ENCODE results near the gene GPAT3.

The GPAT3 gene

GRCh38 chr4:83605744-83606172 lies 69.8 kb downstream of the GPAT3 start:
- H2AFZ ChIP-seq (ENCODE audit: insufficient read depth, low read length, poor library complexity): no peak overlapping the region
- H3K14ac ChIP-seq (ENCODE audit: low read length): no peak overlapping the region
- no peak overlapping the region for H3K4me2 ChIP-seq (ENCODE audit: low read length)
- H4K91ac ChIP-seq (ENCODE audit: low read depth, low read length): no peak overlapping the region
- H3K27me3 ChIP-seq (ENCODE audit: insufficient read depth, low read length): no peaks in the 10 kb centered on the region
- no CpG with 5 or more reads among the region's 3 CpGs for WGBS (ENCODE audit: extremely low coverage, insufficient coverage, insufficient read length)
- no peaks in the 10 kb centered on the region for H3K4me1 ChIP-seq (ENCODE audit: control insufficient read depth in 1 of 2, insufficient read depth in 2 of 2, low read length in 2 of 2)
- no peak overlapping the region for H2BK120ac ChIP-seq (ENCODE audit: insufficient read depth, low read length, poor library complexity)
- H3K36me3 ChIP-seq (ENCODE audit: control insufficient read depth in 1 of 2, insufficient read depth in 2 of 2, low read length in 2 of 2): no peaks in the 10 kb centered on the region
- no peak overlapping the region for H3K23ac ChIP-seq (ENCODE audit: low read length)
- H3K79me1 ChIP-seq (ENCODE audit: low read length): no peaks in the 10 kb centered on the region
- H3K18ac ChIP-seq (ENCODE audit: low read length): no peak overlapping the region
- no peak overlapping the region for H4K12ac ChIP-seq (ENCODE audit: low read depth, low read length)
- H3K9me3 ChIP-seq (ENCODE audit: insufficient read depth, low read depth, low read length): no peaks in the 10 kb centered on the region
- no peaks in the 10 kb centered on the region for H3K79me2 ChIP-seq (ENCODE audit: control insufficient read depth, insufficient read depth, low read length, poor library complexity)
- no peak overlapping the region for H2AK5ac ChIP-seq (ENCODE audit: low read length)
- H4K8ac ChIP-seq (ENCODE audit: low read depth, low read length): no peak overlapping the region
- no peak overlapping the region for H2BK5ac ChIP-seq (ENCODE audit: low read depth, low read length, poor library complexity)
- no peak overlapping the region for H3K27ac ChIP-seq (ENCODE audit: low read depth, low read length)
- no peak overlapping the region for H3K4me3 ChIP-seq (ENCODE audit: low read depth, low read length)
- no peak for DNase-seq
- no peak overlapping the region for H2BK12ac ChIP-seq (ENCODE audit: low read length)
- H3K4ac ChIP-seq (ENCODE audit: low read depth, low read length): no peak overlapping the region
- no peak overlapping the region for H3K9ac ChIP-seq (ENCODE audit: low read length)

GRCh38 chr4:83606460-83606859 lies 70.6 kb downstream of the GPAT3 start:
- H4K8ac ChIP-seq (ENCODE audit: low read depth, low read length): no peak overlapping the region
- H3K14ac ChIP-seq (ENCODE audit: low read length): no peak overlapping the region
- no peak overlapping the region for H2AFZ ChIP-seq (ENCODE audit: insufficient read depth, low read length, poor library complexity)
- H3K4me1 ChIP-seq (ENCODE audit: control insufficient read depth in 1 of 2, insufficient read depth in 2 of 2, low read length in 2 of 2): no peaks in the 10 kb centered on the region
- H3K9me3 ChIP-seq (ENCODE audit: insufficient read depth, low read depth, low read length): no peaks in the 10 kb centered on the region
- no peak overlapping the region for H3K18ac ChIP-seq (ENCODE audit: low read length)
- no peak overlapping the region for H3K27ac ChIP-seq (ENCODE audit: low read depth, low read length)
- no peak overlapping the region for H3K4me3 ChIP-seq (ENCODE audit: low read depth, low read length)
- no peak overlapping the region for H3K9ac ChIP-seq (ENCODE audit: low read length)
- H3K79me2 ChIP-seq (ENCODE audit: control insufficient read depth, insufficient read depth, low read length, poor library complexity): no peaks in the 10 kb centered on the region
- H3K23ac ChIP-seq (ENCODE audit: low read length): no peak overlapping the region
- no peaks in the 10 kb centered on the region for H3K79me1 ChIP-seq (ENCODE audit: low read length)
- no peak overlapping the region for H4K12ac ChIP-seq (ENCODE audit: low read depth, low read length)
- no peak overlapping the region for H4K91ac ChIP-seq (ENCODE audit: low read depth, low read length)
- no peak overlapping the region for H3K4me2 ChIP-seq (ENCODE audit: low read length)
- DNase-seq: no peak
- H3K36me3 ChIP-seq (ENCODE audit: control insufficient read depth in 1 of 2, insufficient read depth in 2 of 2, low read length in 2 of 2): no peaks in the 10 kb centered on the region
- H2BK5ac ChIP-seq (ENCODE audit: low read depth, low read length, poor library complexity): no peak overlapping the region
- H3K27me3 ChIP-seq (ENCODE audit: insufficient read depth, low read length): no peaks in the 10 kb centered on the region
- H2BK12ac ChIP-seq (ENCODE audit: low read length): no peak overlapping the region
- H2AK5ac ChIP-seq (ENCODE audit: low read length): no peak overlapping the region
- H3K4ac ChIP-seq (ENCODE audit: low read depth, low read length): no peak overlapping the region
- no peak overlapping the region for H2BK120ac ChIP-seq (ENCODE audit: insufficient read depth, low read length, poor library complexity)

GRCh38 chr4:83606898-83607297 lies 71.0 kb downstream of the GPAT3 start:
- H3K14ac ChIP-seq (ENCODE audit: low read length): no peak overlapping the region
- no peak overlapping the region for H2AFZ ChIP-seq (ENCODE audit: insufficient read depth, low read length, poor library complexity)
- H4K12ac ChIP-seq (ENCODE audit: low read depth, low read length): no peak overlapping the region
- H3K79me1 ChIP-seq (ENCODE audit: low read length): no peaks in the 10 kb centered on the region
- H3K18ac ChIP-seq (ENCODE audit: low read length): no peak overlapping the region
- WGBS (ENCODE audit: extremely low coverage, insufficient coverage, insufficient read length): no CpG with 5 or more reads among the region's 7 CpGs
- H3K27ac ChIP-seq (ENCODE audit: low read depth, low read length): no peak overlapping the region
- no peaks in the 10 kb centered on the region for H3K4me1 ChIP-seq (ENCODE audit: control insufficient read depth in 1 of 2, insufficient read depth in 2 of 2, low read length in 2 of 2)
- H3K4me3 ChIP-seq (ENCODE audit: low read depth, low read length): no peak overlapping the region
- no peak for DNase-seq
- no peak overlapping the region for H3K4ac ChIP-seq (ENCODE audit: low read depth, low read length)
- no peak overlapping the region for H3K4me2 ChIP-seq (ENCODE audit: low read length)
- no peaks in the 10 kb centered on the region for H3K27me3 ChIP-seq (ENCODE audit: insufficient read depth, low read length)
- H2BK12ac ChIP-seq (ENCODE audit: low read length): no peak overlapping the region
- H3K79me2 ChIP-seq (ENCODE audit: control insufficient read depth, insufficient read depth, low read length, poor library complexity): no peaks in the 10 kb centered on the region
- H2BK120ac ChIP-seq (ENCODE audit: insufficient read depth, low read length, poor library complexity): no peak overlapping the region
- H2BK5ac ChIP-seq (ENCODE audit: low read depth, low read length, poor library complexity): no peak overlapping the region
- no peak overlapping the region for H3K9ac ChIP-seq (ENCODE audit: low read length)
- H2AK5ac ChIP-seq (ENCODE audit: low read length): no peak overlapping the region
- no peak overlapping the region for H4K8ac ChIP-seq (ENCODE audit: low read depth, low read length)
- H3K36me3 ChIP-seq (ENCODE audit: control insufficient read depth in 1 of 2, insufficient read depth in 2 of 2, low read length in 2 of 2): no peaks in the 10 kb centered on the region
- H3K9me3 ChIP-seq (ENCODE audit: insufficient read depth, low read depth, low read length): no peaks in the 10 kb centered on the region
- no peak overlapping the region for H4K91ac ChIP-seq (ENCODE audit: low read depth, low read length)
- H3K23ac ChIP-seq (ENCODE audit: low read length): no peak overlapping the region

- H3K36me3 ChIP-seq (ENCODE audit: control insufficient read depth in 1 of 2, insufficient read depth in 2 of 2, low read length in 2 of 2): no peaks in the 10 kb centered on the region
- H3K79me2 ChIP-seq (ENCODE audit: control insufficient read depth, insufficient read depth, low read length, poor library complexity): no peaks in the 10 kb centered on the region
- no peak for DNase-seq
- H2BK12ac ChIP-seq (ENCODE audit: low read length): no peak overlapping the region
- H3K27ac ChIP-seq (ENCODE audit: low read depth, low read length): no peak overlapping the region
- H4K12ac ChIP-seq (ENCODE audit: low read depth, low read length): no peak overlapping the region
- H2AFZ ChIP-seq (ENCODE audit: insufficient read depth, low read length, poor library complexity): no peak overlapping the region
- H3K14ac ChIP-seq (ENCODE audit: low read length): no peak overlapping the region
- no peak overlapping the region for H3K23ac ChIP-seq (ENCODE audit: low read length)
- no peak overlapping the region for H4K91ac ChIP-seq (ENCODE audit: low read depth, low read length)
- no peaks in the 10 kb centered on the region for H3K4me1 ChIP-seq (ENCODE audit: control insufficient read depth in 1 of 2, insufficient read depth in 2 of 2, low read length in 2 of 2)
- H2AK5ac ChIP-seq (ENCODE audit: low read length): no peak overlapping the region
- no peak overlapping the region for H3K4ac ChIP-seq (ENCODE audit: low read depth, low read length)
- no peak overlapping the region for H3K9ac ChIP-seq (ENCODE audit: low read length)
- H2BK120ac ChIP-seq (ENCODE audit: insufficient read depth, low read length, poor library complexity): no peak overlapping the region
- no peak overlapping the region for H3K4me2 ChIP-seq (ENCODE audit: low read length)
- H3K4me3 ChIP-seq (ENCODE audit: low read depth, low read length): no peak overlapping the region
- no peaks in the 10 kb centered on the region for H3K27me3 ChIP-seq (ENCODE audit: insufficient read depth, low read length)
- H2BK5ac ChIP-seq (ENCODE audit: low read depth, low read length, poor library complexity): no peak overlapping the region
- H3K79me1 ChIP-seq (ENCODE audit: low read length): no peaks in the 10 kb centered on the region
- H3K18ac ChIP-seq (ENCODE audit: low read length): no peak overlapping the region
- no peak overlapping the region for H4K8ac ChIP-seq (ENCODE audit: low read depth, low read length)
- H3K9me3 ChIP-seq (ENCODE audit: insufficient read depth, low read depth, low read length): no peaks in the 10 kb centered on the region
Observed at GRCh38 chr4:83609365-83609764, 73.5 kb downstream of the GPAT3 start.

- WGBS (ENCODE audit: extremely low coverage, insufficient coverage, insufficient read length): no CpG with 5 or more reads among the region's 1 CpG
- H4K91ac ChIP-seq (ENCODE audit: low read depth, low read length): no peak overlapping the region
- H2AFZ ChIP-seq (ENCODE audit: insufficient read depth, low read length, poor library complexity): no peak overlapping the region
- no peak overlapping the region for H3K4me3 ChIP-seq (ENCODE audit: low read depth, low read length)
- H3K4me1 ChIP-seq (ENCODE audit: control insufficient read depth in 1 of 2, insufficient read depth in 2 of 2, low read length in 2 of 2): no peaks in the 10 kb centered on the region
- no peak overlapping the region for H4K8ac ChIP-seq (ENCODE audit: low read depth, low read length)
- H3K27me3 ChIP-seq (ENCODE audit: insufficient read depth, low read length): no peaks in the 10 kb centered on the region
- no peak overlapping the region for H2AK5ac ChIP-seq (ENCODE audit: low read length)
- H3K27ac ChIP-seq (ENCODE audit: low read depth, low read length): no peak overlapping the region
- H3K14ac ChIP-seq (ENCODE audit: low read length): no peak overlapping the region
- no peak overlapping the region for H4K12ac ChIP-seq (ENCODE audit: low read depth, low read length)
- no peak overlapping the region for H3K23ac ChIP-seq (ENCODE audit: low read length)
- H3K4ac ChIP-seq (ENCODE audit: low read depth, low read length): no peak overlapping the region
- no peak overlapping the region for H3K4me2 ChIP-seq (ENCODE audit: low read length)
- H3K79me2 ChIP-seq (ENCODE audit: control insufficient read depth, insufficient read depth, low read length, poor library complexity): no peaks in the 10 kb centered on the region
- no peak overlapping the region for H2BK5ac ChIP-seq (ENCODE audit: low read depth, low read length, poor library complexity)
- DNase-seq: no peak
- H3K9ac ChIP-seq (ENCODE audit: low read length): no peak overlapping the region
- H3K36me3 ChIP-seq (ENCODE audit: control insufficient read depth in 1 of 2, insufficient read depth in 2 of 2, low read length in 2 of 2): peaks cover 0 to 4% of the 10 kb centered on the region in 2 experiments
- H2BK12ac ChIP-seq (ENCODE audit: low read length): no peak overlapping the region
- no peaks in the 10 kb centered on the region for H3K79me1 ChIP-seq (ENCODE audit: low read length)
- no peak overlapping the region for H3K18ac ChIP-seq (ENCODE audit: low read length)
- no peak overlapping the region for H2BK120ac ChIP-seq (ENCODE audit: insufficient read depth, low read length, poor library complexity)
- no peaks in the 10 kb centered on the region for H3K9me3 ChIP-seq (ENCODE audit: insufficient read depth, low read depth, low read length)
Observed at GRCh38 chr4:83610729-83611128, 74.8 kb downstream of the GPAT3 start.
